ENCODE data around the gene EXOC6B.

Gene EXOC6B

DNA sequence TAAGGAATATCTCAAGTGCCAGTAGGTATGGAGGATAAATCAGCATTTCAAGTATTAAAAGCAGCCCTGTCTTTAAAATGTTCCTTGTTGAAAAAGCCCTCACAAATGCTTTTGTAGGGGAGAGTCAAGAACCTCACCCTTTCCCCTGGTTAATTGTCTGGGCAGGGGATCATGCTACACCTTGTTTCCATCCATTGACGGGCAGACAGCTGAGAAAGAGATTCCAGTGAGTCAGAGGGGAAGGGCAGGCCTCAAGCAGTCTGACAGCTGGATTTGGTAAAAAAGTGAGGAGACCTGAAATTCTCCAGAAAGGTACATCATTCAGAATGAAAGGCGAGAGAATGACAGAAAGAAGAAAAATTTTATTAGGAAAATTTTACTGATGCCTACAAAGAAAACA, 475.0 kb downstream of the EXOC6B start:
- no peak for DNase-seq (ENCODE audit: low spot score)

DNA sequence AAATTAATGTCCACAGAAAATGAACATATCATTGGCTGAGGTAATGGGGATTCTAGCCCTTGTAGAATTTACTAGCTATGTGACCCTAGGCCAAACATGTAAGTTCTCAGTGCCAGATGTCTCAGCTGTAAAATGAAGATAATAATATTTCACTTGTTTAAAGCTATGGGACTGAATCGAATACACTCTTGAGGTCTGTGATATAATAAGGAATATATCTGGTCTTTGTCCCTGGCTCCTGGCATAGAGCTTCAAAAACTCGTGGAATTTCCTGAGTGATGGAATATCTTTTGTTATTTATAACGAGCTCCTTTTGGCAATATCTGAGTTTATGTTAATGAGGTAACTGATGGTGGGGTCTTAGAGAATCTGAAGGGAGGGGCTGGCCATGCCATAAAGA, 476.8 kb downstream of the EXOC6B start:
- DNase-seq (ENCODE audit: low spot score): no peak

DNA sequence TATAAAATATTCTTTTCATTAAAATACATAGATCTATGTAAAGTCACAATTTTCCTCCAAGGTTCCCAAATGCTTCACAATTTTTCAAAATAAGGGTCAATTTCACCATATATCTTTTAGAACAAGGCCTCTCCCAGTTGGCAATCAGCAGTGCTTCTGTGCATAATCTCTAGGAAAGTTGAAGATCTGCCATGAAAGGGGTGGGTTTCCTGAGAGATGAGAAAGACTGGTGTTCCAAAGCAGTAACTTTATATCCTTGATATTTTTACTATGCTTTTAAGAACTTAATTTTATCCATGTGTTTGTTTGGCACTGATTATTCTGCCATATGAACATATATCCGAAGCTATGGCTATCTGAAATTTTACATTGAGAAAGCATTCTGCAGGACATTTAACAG, 478.8 kb downstream of the EXOC6B start:
- DNase-seq (ENCODE audit: low spot score): no peak

DNA sequence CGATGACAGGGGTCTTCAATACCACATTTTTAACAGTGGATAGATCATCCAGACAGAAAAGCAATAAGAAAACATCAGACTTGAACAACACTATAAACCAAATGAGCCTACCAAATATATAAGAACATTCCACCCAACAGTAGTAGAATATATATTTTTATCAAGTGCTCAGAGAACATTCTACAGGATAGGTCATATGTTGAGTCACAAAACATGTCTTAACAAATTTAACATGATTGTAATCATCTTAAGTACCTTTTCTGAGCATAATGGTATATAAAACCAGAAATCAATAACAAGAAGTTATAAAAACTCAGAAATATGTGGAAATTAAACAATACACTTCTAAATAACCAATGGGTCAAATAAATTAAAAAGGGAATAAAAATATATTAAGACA, 484.2 kb downstream of the EXOC6B start:
- no peak for DNase-seq (ENCODE audit: low spot score)

DNA sequence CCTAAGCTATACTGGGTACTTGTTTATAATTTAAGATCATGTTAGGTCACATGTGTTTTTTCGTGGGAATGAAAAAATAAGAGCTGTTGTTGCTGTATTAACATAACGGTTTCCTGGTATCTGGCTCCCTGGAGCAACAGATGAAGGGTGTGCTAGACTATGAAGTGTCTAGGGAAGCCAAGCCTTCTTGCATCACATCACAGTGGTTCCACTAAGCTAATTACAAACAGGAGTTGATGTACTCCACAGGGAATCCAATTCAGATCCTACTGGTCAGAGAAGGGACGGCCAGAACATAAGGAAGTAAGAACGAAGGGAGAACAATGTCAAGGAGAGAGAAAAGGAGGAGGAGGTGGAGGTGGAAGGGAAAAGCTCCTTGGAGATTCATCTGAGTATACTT, 485.2 kb downstream of the EXOC6B start:
- no peak for DNase-seq (ENCODE audit: low spot score)

DNA sequence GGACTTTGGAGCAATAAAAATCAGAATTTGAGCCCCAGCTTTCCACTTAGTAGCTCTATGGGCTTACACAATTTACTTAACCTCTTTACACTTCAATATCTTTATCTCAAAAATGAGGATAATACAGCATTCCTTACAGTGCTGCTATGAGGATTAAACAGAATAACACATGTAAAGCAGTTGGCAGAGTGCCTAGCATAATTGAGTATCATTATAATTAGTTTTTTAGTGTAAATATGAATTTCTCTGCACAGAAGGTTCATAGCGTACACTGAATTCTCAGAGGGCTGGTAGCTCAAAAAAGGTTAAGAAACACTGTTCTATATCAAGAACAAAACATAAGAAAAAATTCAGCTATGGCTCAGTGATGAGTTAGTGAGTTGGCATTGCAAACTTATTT, 487.8 kb downstream of the EXOC6B start:
- DNase-seq (ENCODE audit: low spot score): no peak

DNA sequence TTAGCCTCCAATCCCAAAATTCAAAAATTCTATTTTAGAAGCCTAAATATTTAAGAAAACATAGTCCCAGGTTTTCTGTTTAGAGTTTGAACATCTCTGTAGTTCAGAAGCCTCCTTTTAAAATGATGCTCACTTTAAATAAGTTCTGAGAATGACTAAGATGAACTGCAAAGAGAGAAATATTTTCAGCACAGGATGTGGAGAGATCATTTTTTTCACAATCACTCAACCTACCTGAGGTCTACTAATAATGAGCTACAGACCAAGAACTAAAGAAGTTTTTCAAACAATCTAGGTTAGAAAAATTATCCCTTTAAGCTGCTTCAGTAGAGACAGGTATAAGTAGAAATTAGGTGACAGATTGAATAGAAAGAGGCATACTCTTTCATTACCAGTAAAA, 493.1 kb downstream of the EXOC6B start:
- no peak for DNase-seq (ENCODE audit: low spot score)

DNA sequence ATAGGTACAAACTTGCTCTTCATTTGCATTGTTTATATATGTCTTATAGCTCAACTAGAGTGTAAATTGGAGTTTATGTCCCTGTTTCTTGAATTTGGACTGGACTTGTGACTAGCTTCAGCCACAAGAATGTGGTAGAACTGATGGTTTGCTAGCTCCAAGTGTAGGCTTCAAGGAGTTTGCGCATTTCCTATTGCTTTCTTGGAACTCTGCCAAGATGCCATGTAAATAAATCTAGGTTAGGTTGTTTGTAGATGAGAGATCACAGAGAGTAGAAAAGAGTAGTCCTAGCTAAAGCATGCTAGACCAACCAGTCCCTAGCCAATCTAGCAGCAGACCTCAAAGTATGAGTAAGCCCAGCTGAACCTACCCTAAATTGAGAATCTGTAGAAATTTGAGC, 495.2 kb downstream of the EXOC6B start:
- DNase-seq (ENCODE audit: low spot score): no peak

DNA sequence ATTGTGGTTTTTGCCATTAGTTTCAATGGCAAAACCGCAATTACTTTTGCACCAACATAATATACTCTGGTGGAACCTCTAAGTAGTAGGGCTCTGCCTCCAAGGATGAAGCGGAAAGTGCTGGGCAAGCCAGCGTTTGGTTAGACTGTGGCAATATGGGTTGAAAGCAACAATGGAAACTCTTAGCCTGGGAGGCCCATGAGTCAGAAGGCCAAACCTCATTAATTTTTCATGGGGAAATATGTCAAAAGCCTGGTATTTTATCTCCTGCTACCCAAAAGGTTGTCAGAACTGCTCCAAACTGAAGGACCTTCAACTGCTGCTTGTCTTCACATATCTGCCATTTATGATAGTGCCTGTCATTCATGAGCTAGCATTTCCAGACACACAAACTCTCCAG, 499.1 kb downstream of the EXOC6B start:
- no peak for DNase-seq (ENCODE audit: low spot score)

DNA sequence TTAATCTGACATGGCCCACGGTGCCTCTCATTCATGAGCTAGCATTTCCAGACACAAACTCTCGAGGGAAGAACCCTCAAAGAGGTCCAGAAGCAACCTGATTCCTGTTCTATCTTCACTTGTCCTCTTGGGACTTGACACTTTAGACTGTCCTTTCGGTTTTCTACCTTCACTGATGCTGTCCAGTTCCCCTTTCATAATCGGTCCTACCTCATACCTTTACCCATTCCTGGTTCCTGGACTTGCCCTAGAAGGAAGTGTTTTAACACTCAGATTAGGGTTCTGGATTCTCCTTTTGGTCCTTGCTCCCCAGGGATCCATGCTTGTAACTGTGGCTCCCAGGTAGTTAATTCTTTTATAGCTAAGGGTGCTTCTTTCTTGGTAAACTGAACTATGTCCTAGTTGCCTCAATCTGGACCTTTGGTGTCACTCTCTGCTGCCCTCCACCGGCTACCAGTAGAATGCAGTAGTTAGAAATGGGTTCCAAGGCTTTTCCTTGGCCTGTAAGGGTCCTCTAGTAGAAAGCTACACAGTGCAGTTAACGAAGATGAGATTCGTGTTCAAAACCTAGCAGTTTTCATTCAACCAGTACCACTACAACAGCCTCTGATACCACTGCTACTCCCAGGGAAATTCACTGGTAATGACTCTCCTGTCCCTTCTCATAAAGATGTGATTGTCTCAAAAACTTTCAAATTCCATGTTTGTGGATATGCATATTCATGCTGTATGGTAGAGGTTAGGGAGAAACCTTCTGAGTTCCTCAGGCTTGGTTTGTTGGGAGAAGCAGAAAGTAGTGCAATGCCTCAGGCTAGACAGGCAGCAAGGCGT, 500.0 kb downstream of the EXOC6B start:
- no peak for DNase-seq (ENCODE audit: low spot score)

DNA sequence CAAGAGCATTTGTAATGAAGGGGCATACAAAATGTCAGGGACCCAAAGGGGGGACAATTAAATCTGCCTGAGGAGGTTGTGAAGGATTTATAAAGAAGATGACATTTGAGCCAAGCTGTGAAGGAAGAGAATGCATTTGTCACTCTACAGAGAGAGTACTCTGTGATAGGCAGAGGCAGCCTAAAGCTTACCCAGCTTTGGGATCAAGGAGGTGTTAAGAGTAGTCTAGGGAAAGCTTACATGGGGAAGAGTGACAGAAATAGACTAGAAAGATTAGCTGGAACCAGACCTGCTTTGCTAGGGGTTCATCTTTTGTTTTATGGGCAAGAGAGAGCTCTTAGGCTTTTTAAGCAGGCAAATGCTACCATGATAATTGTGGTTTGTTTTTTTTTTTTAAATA, 509.1 kb downstream of the EXOC6B start:
- no peak for DNase-seq (ENCODE audit: low spot score)

DNA sequence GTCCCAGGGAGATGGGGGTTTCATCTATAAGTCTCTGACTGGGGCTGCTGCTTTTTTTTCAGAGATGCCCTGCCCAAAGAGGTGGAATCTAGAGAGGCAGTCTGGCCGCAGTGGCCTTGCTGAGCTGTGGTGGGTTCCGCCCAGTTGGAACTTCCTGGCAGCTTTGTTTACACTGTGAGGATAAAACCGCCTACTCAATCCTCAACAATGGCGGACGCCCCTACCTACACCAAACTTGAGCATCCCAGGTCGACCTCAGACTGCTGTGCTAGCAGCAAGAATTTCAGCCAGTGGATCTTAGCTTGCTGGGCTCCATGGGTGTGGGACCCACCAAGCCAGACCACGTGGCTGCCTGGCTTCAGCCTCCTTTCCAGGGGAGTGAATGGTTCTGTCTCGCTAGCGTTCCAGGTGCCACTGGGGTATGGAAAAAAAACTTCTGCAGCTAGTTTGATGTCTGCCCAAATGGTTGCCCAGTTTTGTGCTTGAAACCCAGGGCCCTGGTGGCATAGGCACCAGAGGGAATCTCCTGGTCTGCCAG, 525.6 kb downstream of the EXOC6B start:
- no peak for DNase-seq (ENCODE audit: low spot score)

DNA sequence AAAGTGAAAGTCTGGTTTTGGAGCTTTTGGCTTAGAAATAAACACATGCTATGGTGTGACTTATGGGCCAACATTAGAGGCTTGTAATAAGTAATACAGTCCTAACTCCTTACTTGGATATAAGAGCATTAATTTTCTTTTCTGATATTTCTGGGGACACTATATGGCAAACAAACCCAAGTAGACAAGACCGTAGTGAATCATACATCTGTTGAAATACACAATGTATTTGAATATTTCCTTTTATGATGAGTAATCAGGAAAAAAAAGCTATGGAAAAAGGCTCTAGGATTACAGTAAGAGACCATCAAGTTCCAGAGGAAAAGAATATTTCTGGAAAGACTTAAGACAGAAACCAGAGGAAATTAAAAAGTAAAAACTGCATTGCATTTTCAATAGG, 532.2 kb downstream of the EXOC6B start:
- DNase-seq (ENCODE audit: low spot score): no peak

DNA sequence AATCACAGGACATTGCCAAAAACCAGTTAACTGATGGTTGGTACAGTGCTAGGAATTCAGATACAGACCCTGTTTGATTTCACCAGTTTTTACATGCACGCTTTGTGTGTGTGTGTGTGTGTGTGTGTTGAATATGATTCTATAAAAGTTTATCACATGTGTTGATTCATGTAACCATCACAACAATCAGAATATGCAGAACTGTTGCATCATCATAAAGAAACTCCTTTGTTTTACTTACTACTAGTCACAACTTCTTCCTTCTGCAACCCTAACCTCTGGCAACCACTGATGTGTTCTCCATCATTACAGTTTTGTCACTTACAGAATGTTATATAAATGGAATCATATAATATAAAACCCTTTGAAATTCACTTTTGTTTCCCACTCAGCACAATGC, 533.4 kb downstream of the EXOC6B start:
- no peak for DNase-seq (ENCODE audit: low spot score)

DNA sequence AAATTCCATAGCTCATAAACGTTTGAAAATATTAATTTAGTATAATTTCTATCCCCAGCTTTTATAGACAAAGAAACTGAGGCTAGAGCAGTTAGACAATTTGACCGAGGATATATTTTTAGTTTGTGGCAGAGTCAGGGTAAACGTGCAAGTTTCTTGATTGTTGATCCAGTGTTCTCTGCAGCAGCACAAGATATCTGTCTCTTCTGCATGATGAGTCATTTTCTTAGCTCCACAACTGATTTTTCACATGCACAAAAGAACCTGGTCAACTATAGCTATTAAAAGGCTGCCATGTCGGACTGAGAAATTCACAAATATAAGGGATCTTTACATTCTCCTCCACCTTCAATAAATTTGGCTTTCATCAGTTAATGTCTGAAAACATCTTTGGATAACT, 534.8 kb downstream of the EXOC6B start:
- DNase-seq (ENCODE audit: low spot score): no peak

DNA sequence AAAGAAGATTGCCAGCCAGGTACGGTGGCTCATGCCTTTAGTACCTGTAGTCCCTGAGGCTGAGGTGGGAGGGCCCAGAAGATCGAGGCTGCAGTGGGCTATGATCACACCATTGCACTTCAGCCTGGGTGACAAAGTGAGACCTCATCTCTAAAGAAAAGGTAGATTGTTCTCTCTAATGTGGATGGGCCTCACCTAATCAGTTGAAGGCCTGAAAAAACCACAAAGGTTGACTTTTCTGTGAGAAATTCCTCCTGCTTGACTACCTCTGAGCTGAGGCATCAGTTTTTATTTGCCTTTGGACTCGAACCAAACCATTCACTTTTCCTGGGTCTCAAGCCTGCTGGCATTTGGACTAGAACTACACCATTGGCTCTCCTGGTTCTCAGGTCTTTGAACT, 536.1 kb downstream of the EXOC6B start:
- DNase-seq (ENCODE audit: low spot score): no peak

DNA sequence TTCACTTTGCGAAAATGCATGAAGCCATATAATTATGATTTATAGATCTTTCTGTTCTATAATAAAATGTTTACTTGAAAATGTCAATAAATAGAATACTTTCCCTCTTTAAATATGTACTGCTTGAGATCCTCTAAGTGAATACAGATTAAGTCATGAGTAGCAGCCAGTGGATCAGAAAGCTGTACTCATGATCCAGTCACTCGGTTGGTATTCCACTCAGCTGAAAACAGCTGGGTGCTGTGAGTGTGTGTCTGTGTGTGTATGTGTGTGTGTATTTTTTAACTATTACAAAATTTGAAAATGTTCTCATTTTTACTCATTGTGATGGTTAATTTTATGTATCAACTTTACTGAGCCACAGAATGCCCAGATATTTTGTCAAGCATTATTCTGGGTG, 536.5 kb downstream of the EXOC6B start:
- DNase-seq (ENCODE audit: low spot score): no peak

DNA sequence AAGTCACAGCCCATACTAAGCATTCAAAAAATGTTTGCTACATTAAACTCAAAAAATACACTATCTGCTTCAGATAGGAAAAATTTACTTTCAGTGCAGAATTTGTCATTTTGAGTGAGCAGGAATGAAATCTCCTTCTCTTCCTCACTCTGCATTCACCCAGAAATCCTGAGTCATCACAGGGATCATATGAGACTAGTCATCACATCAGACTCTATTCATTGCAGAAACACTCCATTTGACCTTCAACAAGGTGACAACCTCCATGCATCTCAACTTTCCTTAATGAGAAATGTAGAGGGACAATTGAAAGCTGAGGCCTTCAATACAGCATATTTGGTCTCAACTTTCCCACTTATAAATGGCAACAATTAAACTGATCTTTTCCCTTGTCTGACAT, 547.8 kb downstream of the EXOC6B start:
- DNase-seq (ENCODE audit: low spot score): no peak

DNA sequence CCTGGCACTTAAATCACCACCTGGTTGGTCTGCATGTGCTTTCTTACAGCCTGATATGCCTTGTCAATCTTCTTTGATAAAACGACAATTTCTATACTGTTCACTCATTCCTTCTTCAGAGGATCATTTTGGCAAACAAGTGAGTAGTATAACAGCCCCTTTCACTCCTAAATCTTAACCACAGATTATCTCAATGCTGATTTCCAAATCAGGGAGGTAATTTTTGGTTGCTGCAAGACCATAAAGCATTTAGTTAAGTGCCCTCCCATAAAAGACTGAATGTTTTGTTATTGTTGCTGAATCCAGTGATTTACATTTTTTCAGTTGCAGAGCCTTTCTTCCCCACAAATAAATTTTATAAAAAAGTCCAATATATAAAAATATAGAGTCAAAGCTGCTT, 549.0 kb downstream of the EXOC6B start:
- DNase-seq (ENCODE audit: low spot score): no peak

DNA sequence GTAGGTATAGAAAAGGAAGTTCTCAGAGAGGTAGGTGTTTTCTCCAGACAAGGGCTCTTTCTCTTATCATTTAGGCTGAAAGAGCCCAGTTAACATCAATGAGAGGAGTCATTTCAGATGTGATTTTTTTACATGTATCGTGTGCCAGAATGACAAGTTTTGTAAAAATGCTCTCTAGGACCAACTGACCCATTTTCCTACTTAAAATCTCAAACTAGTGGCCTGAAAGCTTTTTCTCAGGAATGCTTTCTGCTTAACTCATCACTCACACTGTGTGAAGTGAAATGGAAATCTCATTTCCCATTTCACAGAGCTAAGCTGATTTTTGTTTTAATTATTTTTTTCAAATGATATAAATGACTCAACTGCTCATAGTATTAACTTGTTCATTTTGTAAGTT, 549.5 kb downstream of the EXOC6B start:
- DNase-seq (ENCODE audit: low spot score): no peak

DNA sequence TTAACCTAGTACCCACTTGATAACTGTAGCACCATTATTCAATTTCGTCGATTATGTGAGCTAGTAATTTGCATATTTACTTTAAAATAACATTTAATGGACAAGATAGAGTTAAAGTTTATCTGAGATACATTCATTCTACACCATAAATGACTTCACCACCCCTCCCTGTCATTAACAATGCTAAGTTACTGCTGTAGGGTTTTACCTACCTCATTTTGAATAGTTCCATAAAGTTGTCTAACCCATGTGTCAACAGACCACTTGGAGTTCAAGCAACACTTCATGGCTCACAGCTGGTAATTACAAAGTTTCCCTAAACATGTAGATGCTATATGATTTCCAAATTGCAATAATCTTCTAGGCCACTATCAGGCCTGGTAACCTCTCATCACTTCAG, 550.7 kb downstream of the EXOC6B start:
- DNase-seq (ENCODE audit: low spot score): no peak

DNA sequence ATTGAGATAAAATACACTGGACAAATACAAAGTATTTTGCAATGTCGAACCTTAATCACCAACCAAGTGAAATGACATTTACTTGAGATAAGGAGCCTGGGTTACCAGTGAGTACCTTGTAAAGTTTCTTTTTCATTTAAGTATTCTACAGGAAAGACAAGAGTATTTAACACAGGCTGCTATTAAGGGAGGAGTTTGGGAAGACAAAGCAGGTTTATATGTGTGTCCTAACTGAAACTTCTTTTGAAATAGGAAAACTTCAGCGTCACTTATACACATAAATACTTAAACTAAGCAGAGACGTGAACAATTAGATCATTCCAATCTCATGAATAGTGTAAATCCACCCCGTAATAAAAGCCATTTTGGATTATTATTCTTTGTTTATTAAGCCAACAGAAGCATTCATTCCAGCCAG, 551.4 kb downstream of the EXOC6B start:
- no peak for DNase-seq (ENCODE audit: low spot score)

DNA sequence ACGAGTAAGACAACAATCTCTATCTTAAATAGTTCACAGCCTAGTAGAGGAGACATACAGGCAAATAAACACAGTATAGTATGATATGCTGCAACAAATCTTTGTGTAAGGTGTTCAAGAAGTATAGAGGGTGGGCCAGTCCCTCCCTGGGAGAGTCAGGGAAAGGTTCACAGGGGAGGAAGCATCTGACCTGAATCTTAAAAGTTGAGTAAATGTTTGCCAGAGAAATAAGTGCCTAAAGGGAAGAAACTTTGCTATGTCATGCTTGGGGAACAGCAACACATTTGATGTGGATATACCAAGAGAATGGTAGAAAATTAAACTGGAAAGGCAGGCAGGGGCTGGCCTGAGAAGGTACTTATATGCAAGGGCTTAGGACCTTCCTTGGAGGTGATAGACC, 552.4 kb downstream of the EXOC6B start:
- no peak for DNase-seq (ENCODE audit: low spot score)

Measured in hematopoietic multipotent progenitor cell treated with erythropoietin and hydrocortisone succinate and interleukin-3 and kit ligand, for 17 days (in vitro differentiated cells).